ENCODE data around the gene TP73.

DNA sequence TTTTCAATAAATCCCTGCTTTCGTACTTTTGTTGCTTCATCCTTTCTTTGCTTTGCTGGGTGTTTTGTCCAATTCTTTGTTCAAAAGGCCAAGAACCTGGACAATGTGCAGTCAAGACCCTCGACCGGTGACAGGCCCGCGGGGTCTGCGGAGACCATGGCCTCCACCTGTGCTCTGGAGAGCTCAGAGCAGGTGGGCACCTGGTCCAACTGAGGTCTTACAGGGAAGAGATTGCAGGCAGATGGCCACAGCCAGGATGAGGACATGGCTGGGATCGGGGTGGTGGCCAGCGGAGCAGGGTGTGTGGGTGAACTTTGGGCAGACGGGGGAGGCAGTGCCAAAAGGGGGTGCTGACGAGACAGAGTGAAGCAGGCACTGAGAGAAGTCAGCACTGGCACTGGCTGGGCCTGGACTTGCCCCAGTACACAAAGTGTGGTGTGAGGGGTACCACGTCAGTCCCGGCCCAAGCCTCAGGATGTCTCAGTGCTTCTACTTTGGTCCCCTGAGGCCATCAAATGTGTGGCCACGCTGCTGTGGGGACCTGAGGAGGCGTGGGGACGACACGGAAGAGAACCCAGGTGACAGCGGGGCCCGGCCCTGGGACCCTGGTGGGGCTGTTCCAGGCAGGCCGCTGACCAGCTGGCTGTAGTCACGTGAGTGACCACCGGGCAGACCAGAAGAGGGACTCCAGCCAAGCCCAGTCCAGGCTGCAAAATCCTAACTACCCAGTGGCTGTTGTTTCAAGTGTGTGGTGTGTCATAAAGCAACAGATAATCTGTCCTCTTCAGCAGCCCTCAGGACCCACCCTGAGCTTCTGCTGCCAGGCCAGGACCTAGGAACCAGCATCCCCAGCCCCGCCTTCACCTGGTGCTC is 89.5 kb downstream of the TP73 start:
- TF ChIP-seq POLR2AphosphoS5 (IDR thresholded peaks at IDR 0.05; ENCODE audit: low read depth, low read length) (no peak), SIN3A (IDR thresholded peaks at IDR 0.05; ENCODE audit: borderline replicate concordance, insufficient read depth, low read length) (no peak), TAF1 (IDR thresholded peaks at IDR 0.05; ENCODE audit: borderline replicate concordance, insufficient read depth, low read length) (no peak), REST (IDR thresholded peaks at IDR 0.05; ENCODE audit: insufficient read depth in 1 of 2, low read depth in 2 of 2, low read length in 2 of 2) (no peak), FOXP2 (optimal IDR thresholded peaks at IDR 0.05; ENCODE audit: borderline replicate concordance, extremely low read depth, extremely low read length, insufficient read depth) (no peak)
